GM12878 (cell line): ENCODE measurements around the gene FILIP1L. TPM values are rescaled to one million over a fixed set of nuclear protein-coding genes. Genes with fewer than 3 reads are reported as not detected.

Experiments
- ATAC-seq: fragments of 200-7000 bp; cut with Tn5 transposase; 3 replicates; pipeline ENCODE4 v1.9.1; 2020; ENCODE audit warnings: mild to moderate bottlenecking, moderate library complexity
- BruUV-seq: library from RNA; stranded (reverse); fragments of 400-500 nt; replicated peaks from 2 replicates; lab custom pipeline; 2021; lab: Mats Ljungman, UMichigan
- CTCF ChIA-PET: fragments of 300-600 bp; sonication (Branson Sonifier 250); formaldehyde crosslinking; extraction: SDS; loops from one replicate; lab custom pipeline; 2021; ENCODE audit warnings: inconsistent platforms; lab: Yijun Ruan, JAX
- POLR2A ChIA-PET: fragments of 350-600 bp; formaldehyde crosslinking; extraction: SDS; loops from one replicate; lab custom pipeline; 2021; ENCODE audit warnings: inconsistent platforms; lab: Charles Lee
- RAD21 ChIA-PET: fragments of 300-600 bp; sonication (Branson Sonifier 250); formaldehyde crosslinking; loops from one replicate; lab custom pipeline; 2023; ENCODE audit warnings: antibody characterized with exemption; ENCODE audit not compliant: unreplicated experiment; lab: Charles Lee
- SMC1A ChIA-PET: fragments of 300-600 bp; sonication (Branson Sonifier 250); formaldehyde crosslinking; loops from one replicate; lab custom pipeline; 2023; ENCODE audit not compliant: unreplicated experiment, uncharacterized antibody; lab: Charles Lee
- DNase-seq: peaks from one replicate; pipeline ENCODE4 v3.0.0-alpha.2; 2011; ENCODE audit warnings: low read depth, low spot score
- FAIRE-seq: peaks from 3 replicates; lab custom pipeline; 2011; peaks lifted over from hg19 to GRCh38; lab: Jason Lieb, UNC
- H2AFZ ChIP-seq: 2 replicates; pipeline ENCODE4 v1.6.0; 2011; ENCODE audit warnings: low read depth, low read length, control low read depth; ENCODE audit not compliant: control insufficient read depth
- H3K27ac ChIP-seq: 2 replicates; pipeline ENCODE4 v1.5.1; 2011; ENCODE audit warnings: control low read depth; ENCODE audit not compliant: control insufficient read depth, insufficient read depth
- H3K27me3 ChIP-seq, 2 experiments: replicated peaks in 1 of 2; 2 replicates each; pipeline versions ENCODE4 v1.6.0 to v1.6.1; 2011; ENCODE audit warnings: low read length in 1 of 2; ENCODE audit not compliant: control insufficient read depth in 2 of 2, insufficient read depth in 2 of 2
- H3K36me3 ChIP-seq, 2 experiments: 2 replicates each; pipeline ENCODE4 v1.5.1; 2011; ENCODE audit warnings: low read length in 1 of 2; ENCODE audit not compliant: control insufficient read depth in 2 of 2, insufficient read depth in 2 of 2
- H3K4me1 ChIP-seq: 2 replicates; pipeline ENCODE4 v1.6.1; 2011; ENCODE audit warnings: mild to moderate bottlenecking, low read length, moderate library complexity, mixed read lengths; ENCODE audit not compliant: control insufficient read depth, insufficient read depth
- H3K4me2 ChIP-seq: 2 replicates; pipeline ENCODE4 v1.6.0; 2011; ENCODE audit warnings: control low read depth; ENCODE audit not compliant: control insufficient read depth, insufficient read depth
- H3K4me3 ChIP-seq: fragments of 200-600 bp; sonication (generic); 2 replicates; pipeline ENCODE4 v1.5.1; 2016
- H3K79me2 ChIP-seq: 2 replicates; pipeline ENCODE4 v1.6.0; 2011; ENCODE audit warnings: low read length; ENCODE audit not compliant: control insufficient read depth, insufficient read depth
- H3K9ac ChIP-seq: 2 replicates; pipeline ENCODE4 v1.8.0; 2011; ENCODE audit warnings: low read length, control low read depth, mixed read lengths; ENCODE audit not compliant: control insufficient read depth, insufficient read depth
- H3K9me3 ChIP-seq: replicated peaks from 3 replicates; pipeline ENCODE4 v1.5.1; 2011; ENCODE audit warnings: mild to moderate bottlenecking, low read length; ENCODE audit not compliant: control insufficient read depth, insufficient read depth
- H4K20me1 ChIP-seq: 2 replicates; pipeline ENCODE4 v1.6.0; 2011; ENCODE audit not compliant: control insufficient read depth, insufficient read depth
- ATF7 ChIP-seq: fragments of 450-650 bp; IDR thresholded peaks from 2 replicates; pipeline ENCODE4 v1.6.1; 2016; ENCODE audit warnings: low read depth, mild to moderate bottlenecking
- BCL11A ChIP-seq: IDR thresholded peaks from 2 replicates; pipeline ENCODE4 v1.6.1; 2011; ENCODE audit warnings: low read depth, low read length
- CREM ChIP-seq: IDR thresholded peaks from 2 replicates; pipeline ENCODE4 v1.6.1; 2014; ENCODE audit warnings: antibody characterized with exemption, low read depth
- EED ChIP-seq: sonication (generic); IDR thresholded peaks from 2 replicates; pipeline ENCODE4 v1.6.1; 2016; ENCODE audit warnings: antibody characterized with exemption, low read depth
- EP300 ChIP-seq, 2 experiments: fragments of 150-350 bp in 1 of 2; IDR thresholded peaks; 2 replicates each; pipeline ENCODE4 v1.6.1; 2011 to 2012; ENCODE audit warnings: low read depth in 2 of 2, low read length in 2 of 2, borderline replicate concordance in 1 of 2, improper control_type of control experiment in 1 of 2, inconsistent platforms in 1 of 2; ENCODE audit not compliant: control insufficient read depth in 1 of 2
- FOXM1 ChIP-seq: IDR thresholded peaks from 2 replicates; pipeline ENCODE4 v1.6.1; 2012; ENCODE audit warnings: low read depth, mild to moderate bottlenecking, inconsistent platforms, low read length, moderate library complexity
- IKZF1 ChIP-seq: fragments of 450-650 bp; conservative IDR thresholded peaks from 2 replicates; pipeline ENCODE4 v1.6.1; 2017; ENCODE audit warnings: antibody characterized with exemption, mild to moderate bottlenecking
- JUNB ChIP-seq: IDR thresholded peaks from 2 replicates; pipeline ENCODE4 v1.6.1; 2016; ENCODE audit warnings: antibody characterized with exemption, mild to moderate bottlenecking
- KAT2A ChIP-seq: conservative IDR thresholded peaks from 2 replicates; pipeline ENCODE4 v1.6.1; 2011; ENCODE audit warnings: low read depth, low read length; ENCODE audit not compliant: control insufficient read depth
- NFIC ChIP-seq: IDR thresholded peaks from 2 replicates; pipeline ENCODE4 v1.6.1; 2012; ENCODE audit warnings: low read depth, mild to moderate bottlenecking, inconsistent platforms, low read length, moderate library complexity
- NR2F1 ChIP-seq: fragments of 450-650 bp; conservative IDR thresholded peaks from 2 replicates; pipeline ENCODE4 v1.6.1; 2017; ENCODE audit warnings: mild to moderate bottlenecking
- PAX5 ChIP-seq: IDR thresholded peaks from 2 replicates; pipeline ENCODE4 v1.6.1; 2011; ENCODE audit warnings: low read depth, low read length, borderline replicate concordance
- RAD21 ChIP-seq: IDR thresholded peaks from 2 replicates; pipeline ENCODE4 v1.6.1; 2011; ENCODE audit warnings: mild to moderate bottlenecking, low read depth, low read length, moderate library complexity; ENCODE audit not compliant: insufficient read depth
- RBBP5 ChIP-seq: fragments of 200-600 bp; sonication (generic); conservative IDR thresholded peaks from 2 replicates; pipeline ENCODE4 v1.6.1; 2016
- RUNX3 ChIP-seq: IDR thresholded peaks from 2 replicates; pipeline ENCODE4 v1.6.1; 2012; ENCODE audit warnings: low read length, inconsistent platforms
- SIN3A ChIP-seq: IDR thresholded peaks from 2 replicates; pipeline ENCODE4 v1.6.1; 2012; ENCODE audit warnings: low read depth, low read length, improper control_type of control experiment
- SMARCA5 ChIP-seq: fragments of 450-650 bp; IDR thresholded peaks from 2 replicates; pipeline ENCODE4 v1.6.1; 2017; ENCODE audit warnings: mild to moderate bottlenecking
- SP1 ChIP-seq: IDR thresholded peaks from one replicate; pipeline ENCODE4 v1.6.1; 2011; ENCODE audit warnings: low read depth, low read length
- SUPT20H ChIP-seq: IDR thresholded peaks from 2 replicates; pipeline ENCODE4 v1.6.1; 2011; ENCODE audit warnings: low read depth, mild to moderate bottlenecking, low read length, moderate library complexity, borderline replicate concordance; ENCODE audit not compliant: control insufficient read depth
- TAF1 ChIP-seq: IDR thresholded peaks from 2 replicates; pipeline ENCODE4 v1.6.1; 2011; ENCODE audit warnings: mild to moderate bottlenecking, low read depth, low read length, borderline replicate concordance
- WGBS: methylation state at CpG from one replicate; pipeline ENCODE4 v1.1.6; 2016; ENCODE audit warnings: low lambda C conversion rate; ENCODE audit not compliant: insufficient replicate concordance, insufficient coverage; ENCODE audit errors: missing lambda C conversion rate; 5-methylcytosine and 5-hydroxymethylcytosine counted together
- in situ Hi-C: fragments of 300-500 bp; cut with MboI; formaldehyde crosslinking; loops from 9 replicates; pipeline ENCODE4 v1.14.3; 2018; ENCODE audit warnings: mixed read lengths
- intact Hi-C: fragments of 100-400 bp; cut with micrococcal nuclease; formaldehyde crosslinking; loops from one replicate; pipeline ENCODE4 v1.14.2; 2022; ENCODE audit not compliant: unreplicated experiment
- polyA plus RNA-seq, 11 experiments: library from polyadenylated mRNA; depleted of rRNA in 4 of 11; unstranded in 6 of 11; stranded (reverse) in 5 of 11; fragments of >200 nt; fragmentation: Nextera tagmentation in 4 of 11; fragmentation: Illumina TruSeq in 1 of 11; extraction: Ambion mirVana in 4 of 11; extraction: Trizol in 1 of 11; gene quantifications; 1 replicate in 1 of 11; 2 replicates in 10 of 11; pipeline versions ENCODE4 v1.2.1 to v1.2.3, GENCODE V29; 2011 to 2016; ENCODE audit warnings: inconsistent platforms in 2 of 11, missing spikeins in 2 of 11, low read depth in 1 of 11
- total RNA-seq, 4 experiments: library from RNA; depleted of rRNA in 3 of 4; stranded (reverse); fragments of >200 nt in 3 of 4; fragmentation: Illumina TruSeq in 1 of 4; extraction: Trizol in 1 of 4; gene quantifications; 2 replicates each; pipeline versions ENCODE4 v1.2.1 to v1.2.3, GENCODE V29; 2013 to 2021
- TF ChIP-seq, protein P1 (sequence below): fragments of 450-650 bp; IDR thresholded peaks from 2 replicates; pipeline ENCODE4 v1.6.1; 2016; ENCODE audit warnings: mild to moderate bottlenecking
- TF ChIP-seq, protein P2 (sequence below): IDR thresholded peaks from 2 replicates; pipeline ENCODE4 v1.6.1; 2012; ENCODE audit warnings: low read length, inconsistent platforms

The FILIP1L gene
- total and polyA plus RNA-seq, 10 of the 15 experiments (the other 5 are each of a cell fraction or from before 2014, with no cell fraction given) = 0.24 to 6.1 (median 3.5) TPM

DNA sequence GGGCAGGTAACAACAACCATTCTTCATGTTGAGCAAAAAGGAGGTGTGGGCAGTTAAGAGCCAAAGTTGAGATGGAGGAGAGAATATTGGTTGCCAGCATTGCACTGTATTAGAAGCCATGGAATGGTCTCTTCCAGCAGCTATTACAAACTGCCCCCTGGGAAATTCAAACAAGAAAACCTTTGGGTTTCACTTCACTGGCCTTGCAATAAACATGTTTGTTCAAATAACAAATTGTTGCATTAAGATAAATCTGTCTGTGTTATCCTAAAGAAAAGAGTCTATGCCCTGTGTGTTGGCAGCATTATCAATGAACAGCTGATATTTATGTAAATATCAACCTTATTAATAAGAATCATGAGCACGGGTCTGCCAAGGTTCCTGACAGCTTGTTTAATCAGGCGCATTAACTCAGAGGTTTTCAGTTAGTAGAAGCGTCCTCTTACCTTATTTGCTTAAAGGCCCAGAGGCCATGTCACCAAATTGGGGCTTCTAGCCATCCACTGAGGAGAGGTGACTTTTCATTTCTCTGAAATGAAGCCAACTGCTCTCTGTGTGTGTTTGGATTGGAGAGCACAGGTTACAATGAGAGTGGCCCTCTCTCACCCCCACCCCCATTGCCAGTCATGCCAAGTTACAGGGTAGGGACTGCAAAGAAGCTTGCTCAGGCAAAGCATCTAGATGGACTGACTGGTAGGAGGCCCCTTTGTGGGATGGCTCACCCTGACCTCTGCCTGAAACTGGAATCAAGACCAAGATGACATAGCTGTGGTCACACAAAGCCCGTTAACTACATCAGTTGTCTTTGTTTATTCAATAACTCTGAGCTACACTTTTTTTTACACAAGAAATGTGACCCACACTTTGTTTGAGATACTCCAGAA is 10.5 kb downstream of the FILIP1L start:
- intact Hi-C loops (no loop called here), in situ Hi-C loops (no loop called here)
- ChIA-PET SMC1A (interaction anchor here (0.6 to 4.8 kb wide), 13 partner anchors 9 to 236 kb away, joined by 3 to 27 read pairs (median 4); no protein-coding TSS in a partner anchor), RAD21 (interaction anchor here (0.6 to 2.1 kb wide), 8 partner anchors 13 to 272 kb away, joined by 3 to 5 read pairs (median 3); no protein-coding TSS in a partner anchor), CTCF (interaction anchor here (0.9 to 3.7 kb wide), 7 partner anchors 10 to 272 kb away, joined by 3 to 15 read pairs (median 5); partner anchors contain the start of gene FILIP1L), POLR2A (interaction anchor here (0.6 kb wide), 1 partner anchor 222 kb away, joined by 4 read pairs; no protein-coding TSS in a partner anchor)
- ATAC-seq = peak; percentile 96
- Histone ChIP-seq H3K4me1 (peaks cover 33% of the 10 kb centered on the region), H3K9ac (peak overlapping the region; percentile 41), H3K36me3 (no peaks in the 10 kb centered on the region), H3K27me3 (no peaks in the 10 kb centered on the region), H3K4me2 (peak overlapping the region; percentile 86), H3K79me2 (no peaks in the 10 kb centered on the region), H3K27ac (peak overlapping the region; percentile 75), H4K20me1 (no peaks in the 10 kb centered on the region), H2AFZ (peak overlapping the region; percentile 69), H3K4me3 (peak overlapping the region; percentile 11; the same call in 1 of the 2 replicates), H3K9me3 (no peaks in the 10 kb centered on the region; the same call in 2 of the 3 replicates)
- peak; percentile 56 for DNase-seq
- no TSS peak for BruUV-seq
- 13% methylated on average over 4 of the region's 4 CpGs for WGBS
- FAIRE-seq = no peak
- TF ChIP-seq, protein P1, sequence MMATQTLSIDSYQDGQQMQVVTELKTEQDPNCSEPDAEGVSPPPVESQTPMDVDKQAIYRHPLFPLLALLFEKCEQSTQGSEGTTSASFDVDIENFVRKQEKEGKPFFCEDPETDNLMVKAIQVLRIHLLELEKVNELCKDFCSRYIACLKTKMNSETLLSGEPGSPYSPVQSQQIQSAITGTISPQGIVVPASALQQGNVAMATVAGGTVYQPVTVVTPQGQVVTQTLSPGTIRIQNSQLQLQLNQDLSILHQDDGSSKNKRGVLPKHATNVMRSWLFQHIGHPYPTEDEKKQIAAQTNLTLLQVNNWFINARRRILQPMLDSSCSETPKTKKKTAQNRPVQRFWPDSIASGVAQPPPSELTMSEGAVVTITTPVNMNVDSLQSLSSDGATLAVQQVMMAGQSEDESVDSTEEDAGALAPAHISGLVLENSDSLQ = peak; percentile 40; the same call in 1 of the 2 replicates
- TF ChIP-seq KAT2A = no peak
- no peak for TF ChIP-seq TAF1
- TF ChIP-seq EED = peak; percentile 58; the same call in 1 of the 2 replicates
- TF ChIP-seq SP1 = peak; percentile 52
- peak; percentile 71 for TF ChIP-seq BCL11A
- peak; percentile 65; the same call in 1 of the 2 replicates for TF ChIP-seq FOXM1
- no peak for TF ChIP-seq SIN3A
- 0 out of 2 replicates have a peak, but pooled peaks have one; percentile 30 for TF ChIP-seq PAX5
- TF ChIP-seq NFIC = peak; percentile 71; the same call in 1 of the 2 replicates
- TF ChIP-seq IKZF1 = peak; percentile 35; the same call in 1 of the 2 replicates
- peak; percentile 54 to 67; a peak in 3 of 4 replicates for TF ChIP-seq EP300 (IDR thresholded peaks at IDR 0.05; ENCODE audit: borderline replicate concordance in 1 of 2, control insufficient read depth in 1 of 2, low read depth in 2 of 2, low read length in 2 of 2)
- peak; percentile 10; the same call in 1 of the 2 replicates for TF ChIP-seq RAD21
- peak; percentile 81 for TF ChIP-seq NR2F1
- no peak for TF ChIP-seq SUPT20H
- peak; percentile 48 for TF ChIP-seq JUNB
- peak; percentile 77 for TF ChIP-seq CREM
- no peak for TF ChIP-seq SMARCA5
- peak; percentile 93 for TF ChIP-seq RUNX3
- TF ChIP-seq ATF7 = peak; percentile 67; the same call in 1 of the 2 replicates
- no peak for TF ChIP-seq RBBP5
- TF ChIP-seq, protein P2, sequence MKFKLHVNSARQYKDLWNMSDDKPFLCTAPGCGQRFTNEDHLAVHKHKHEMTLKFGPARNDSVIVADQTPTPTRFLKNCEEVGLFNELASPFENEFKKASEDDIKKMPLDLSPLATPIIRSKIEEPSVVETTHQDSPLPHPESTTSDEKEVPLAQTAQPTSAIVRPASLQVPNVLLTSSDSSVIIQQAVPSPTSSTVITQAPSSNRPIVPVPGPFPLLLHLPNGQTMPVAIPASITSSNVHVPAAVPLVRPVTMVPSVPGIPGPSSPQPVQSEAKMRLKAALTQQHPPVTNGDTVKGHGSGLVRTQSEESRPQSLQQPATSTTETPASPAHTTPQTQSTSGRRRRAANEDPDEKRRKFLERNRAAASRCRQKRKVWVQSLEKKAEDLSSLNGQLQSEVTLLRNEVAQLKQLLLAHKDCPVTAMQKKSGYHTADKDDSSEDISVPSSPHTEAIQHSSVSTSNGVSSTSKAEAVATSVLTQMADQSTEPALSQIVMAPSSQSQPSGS = peak; percentile 36; the same call in 1 of the 2 replicates
